C4-2B (cell line): Measurements from ENCODE around the gene RNF11.

Experiments
- ZFX ChIP-seq: fragments of 450-650 bp; IDR thresholded peaks from 2 replicates; pipeline ENCODE4 v1.6.1; 2017
- TF ChIP-seq, protein P1 (sequence below): fragments of 450-650 bp; conservative IDR thresholded peaks from 2 replicates; pipeline ENCODE4 v1.5.1; 2017; ENCODE audit warnings: mild to moderate bottlenecking

DNA sequence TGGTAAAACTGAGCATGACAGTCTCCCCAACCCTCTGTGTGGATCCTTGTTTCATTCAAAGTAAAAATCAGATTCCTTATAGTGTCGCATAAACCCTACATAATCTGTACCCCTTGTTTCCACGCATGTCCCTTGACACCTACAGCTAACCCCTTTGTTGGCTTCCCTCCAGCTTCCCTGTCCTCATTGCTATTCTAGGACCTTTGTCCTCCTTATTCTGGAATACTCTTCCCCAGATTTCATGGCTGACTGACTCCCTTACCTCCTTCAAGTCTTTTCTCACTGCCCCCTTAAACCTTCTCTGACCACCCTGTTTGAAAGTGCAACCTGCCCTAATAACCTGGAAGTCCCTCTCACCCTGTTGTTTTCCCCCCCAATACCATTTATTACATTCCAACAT lies 4.0 kb downstream of the RNF11 start:
- TF ChIP-seq ZFX = no peak
- TF ChIP-seq, protein P1, sequence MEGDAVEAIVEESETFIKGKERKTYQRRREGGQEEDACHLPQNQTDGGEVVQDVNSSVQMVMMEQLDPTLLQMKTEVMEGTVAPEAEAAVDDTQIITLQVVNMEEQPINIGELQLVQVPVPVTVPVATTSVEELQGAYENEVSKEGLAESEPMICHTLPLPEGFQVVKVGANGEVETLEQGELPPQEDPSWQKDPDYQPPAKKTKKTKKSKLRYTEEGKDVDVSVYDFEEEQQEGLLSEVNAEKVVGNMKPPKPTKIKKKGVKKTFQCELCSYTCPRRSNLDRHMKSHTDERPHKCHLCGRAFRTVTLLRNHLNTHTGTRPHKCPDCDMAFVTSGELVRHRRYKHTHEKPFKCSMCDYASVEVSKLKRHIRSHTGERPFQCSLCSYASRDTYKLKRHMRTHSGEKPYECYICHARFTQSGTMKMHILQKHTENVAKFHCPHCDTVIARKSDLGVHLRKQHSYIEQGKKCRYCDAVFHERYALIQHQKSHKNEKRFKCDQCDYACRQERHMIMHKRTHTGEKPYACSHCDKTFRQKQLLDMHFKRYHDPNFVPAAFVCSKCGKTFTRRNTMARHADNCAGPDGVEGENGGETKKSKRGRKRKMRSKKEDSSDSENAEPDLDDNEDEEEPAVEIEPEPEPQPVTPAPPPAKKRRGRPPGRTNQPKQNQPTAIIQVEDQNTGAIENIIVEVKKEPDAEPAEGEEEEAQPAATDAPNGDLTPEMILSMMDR = no peak
